Activated CD8-positive, alpha-beta memory T cell treated with anti-CD3 and anti-CD28 coated beads, Interleukin-2, amount 10 ng/mL, durations not matched to agents 7 days and 5 days (primary cell): ENCODE measurements around the gene STK11IP. TPM values are rescaled to one million over a fixed set of nuclear protein-coding genes. Genes with fewer than 3 reads are reported as not detected.
"Not testable (repeated sequence)": the region's sequence is repeated elsewhere in the genome, so short reads cannot be mapped to it uniquely, and the experiment has no call there.

ENCODE experiments used
- ATAC-seq: fragments of 150-1000 bp; cut with Tn5 transposase; one replicate; pipeline ENCODE4 v1.10.0; 2021; ENCODE audit warnings: moderate library complexity
- CTCF ChIA-PET: fragments of 350-600 bp; sonication (Branson Sonifier 250); formaldehyde crosslinking; loops from one replicate; lab custom pipeline; 2021; ENCODE audit warnings: antibody characterized with exemption; lab: Charles Lee
- DNase-seq: peaks from one replicate; pipeline ENCODE4 v3.0.0-alpha.2; 2020
- H3K27ac Mint-ChIP-seq: one replicate; pipeline ENCODE4 v1.8.0; 2021; ENCODE audit warnings: mild to moderate bottlenecking, mixed read lengths
- H3K27me3 Mint-ChIP-seq: one replicate; pipeline ENCODE4 v1.8.0; 2021; ENCODE audit warnings: mixed read lengths
- H3K36me3 Mint-ChIP-seq: one replicate; pipeline ENCODE4 v1.8.0; 2021; ENCODE audit warnings: mild to moderate bottlenecking, mixed read lengths
- H3K4me1 Mint-ChIP-seq: one replicate; pipeline ENCODE4 v1.8.0; 2021; ENCODE audit warnings: mixed read lengths
- H3K4me3 Mint-ChIP-seq: one replicate; pipeline ENCODE4 v1.8.0; 2021; ENCODE audit warnings: mild to moderate bottlenecking, moderate library complexity, mixed read lengths
- H3K9me3 Mint-ChIP-seq: one replicate; pipeline ENCODE4 v1.8.0; 2022; ENCODE audit warnings: low read depth, mixed read lengths
- total RNA-seq, 2 experiments: library from RNA; stranded (reverse); gene quantifications; one replicate each; pipeline ENCODE4 v1.2.3, GENCODE V29; 2021

Gene STK11IP
- total RNA-seq, 2 experiments from 2014 or later = 27.7 to 30.8 TPM

DNA sequence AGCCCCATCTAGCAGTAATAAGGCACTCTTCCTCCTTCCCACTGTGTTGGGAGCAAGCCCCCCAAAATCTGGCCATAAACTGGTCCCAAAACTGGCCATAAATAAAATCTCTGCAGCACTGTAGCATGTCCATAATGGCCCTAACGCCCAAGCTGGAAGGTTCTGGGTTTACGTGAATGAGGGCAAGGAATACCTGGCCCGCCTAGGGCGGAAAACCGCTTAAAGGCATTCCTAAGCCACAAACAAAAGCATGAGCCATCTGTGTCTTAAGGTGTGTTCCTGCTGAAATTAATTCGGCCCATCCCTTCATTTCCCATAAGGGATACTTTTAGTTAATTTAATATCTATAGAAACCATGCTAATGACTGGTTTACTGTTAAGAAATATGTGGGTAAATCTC is 54.0 kb downstream of the STK11IP start:
- CTCF ChIA-PET = interaction anchor here (1.0 to 1.2 kb wide), 3 partner anchors 9 to 110 kb away, joined by 3 to 4 read pairs (median 3); no protein-coding TSS in a partner anchor
- not testable (repeated sequence) for H3K9me3 Mint-ChIP-seq, ATAC-seq, DNase-seq, H3K36me3 Mint-ChIP-seq, H3K27ac Mint-ChIP-seq, H3K4me3 Mint-ChIP-seq, H3K4me1 Mint-ChIP-seq
- peaks cover 43% of the 10 kb centered on the region for H3K27me3 Mint-ChIP-seq

DNA sequence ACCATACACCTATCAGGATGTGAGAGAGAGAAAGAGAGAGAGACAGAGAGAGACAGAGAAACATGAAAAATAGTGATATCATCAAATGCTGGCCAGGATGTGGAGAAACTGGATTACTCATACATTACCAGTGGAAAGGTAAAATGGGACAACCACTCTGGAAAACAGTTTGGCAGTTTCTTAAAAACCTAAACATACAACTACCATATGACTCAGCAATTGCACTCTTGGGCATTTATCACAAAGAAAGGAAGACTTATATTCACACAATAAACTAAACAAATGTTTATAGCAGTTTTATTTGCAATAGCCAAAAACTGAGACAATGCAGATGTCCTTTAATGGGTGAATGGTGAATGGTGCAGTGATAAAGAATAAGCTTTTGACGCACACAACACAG is 58.9 kb downstream of the STK11IP start:
- Mint-ChIP-seq H3K9me3 (no peaks in the 10 kb centered on the region), H3K4me3 (no peak overlapping the region), H3K4me1 (no peaks in the 10 kb centered on the region), H3K27me3 (peaks cover 47% of the 10 kb centered on the region), H3K36me3 (no peaks in the 10 kb centered on the region), H3K27ac (no peak overlapping the region)
- CTCF ChIA-PET = no interaction called here
- no peak for DNase-seq
- ATAC-seq = no peak

DNA sequence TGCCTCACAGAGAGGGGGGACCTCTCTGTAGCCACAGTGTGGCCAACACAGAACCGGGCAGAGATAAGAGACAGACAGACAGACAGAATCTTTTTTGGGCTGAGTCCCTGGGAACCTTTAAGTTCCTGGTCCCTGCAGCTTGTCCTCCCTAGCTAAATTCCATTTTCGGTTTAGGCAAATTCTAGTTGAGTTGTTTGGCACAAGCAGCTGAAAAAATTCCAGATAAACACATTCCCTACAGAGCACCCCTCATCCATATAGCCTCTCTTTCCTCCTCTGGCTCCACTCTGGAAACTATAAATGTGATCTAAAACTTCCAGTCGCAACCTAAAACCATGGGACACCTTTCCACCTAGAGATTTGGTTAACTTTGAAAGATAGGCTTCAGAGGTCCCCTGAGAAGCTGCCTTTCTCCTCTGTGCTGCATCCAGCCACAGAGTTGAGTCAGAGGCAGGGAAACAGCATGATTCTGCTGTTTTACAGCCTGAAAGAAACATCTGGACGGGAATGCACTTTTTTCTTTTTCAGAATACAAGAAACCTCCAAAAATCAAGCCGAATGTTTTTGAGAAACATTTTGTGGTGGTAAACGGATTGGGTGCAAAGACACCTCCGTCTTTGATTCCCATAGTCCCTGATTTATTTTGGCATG is 60.7 kb downstream of the STK11IP start:
- Mint-ChIP-seq H3K27ac (no peak overlapping the region), H3K4me3 (no peak overlapping the region), H3K27me3 (peaks cover 36% of the 10 kb centered on the region), H3K4me1 (no peaks in the 10 kb centered on the region), H3K9me3 (no peaks in the 10 kb centered on the region), H3K36me3 (no peaks in the 10 kb centered on the region)
- ATAC-seq (no peak), DNase-seq (no peak)
- CTCF ChIA-PET = interaction anchor here (1.0 kb wide), 2 partner anchors 13 to 30 kb away, joined by 3 read pairs; no protein-coding TSS in a partner anchor

DNA sequence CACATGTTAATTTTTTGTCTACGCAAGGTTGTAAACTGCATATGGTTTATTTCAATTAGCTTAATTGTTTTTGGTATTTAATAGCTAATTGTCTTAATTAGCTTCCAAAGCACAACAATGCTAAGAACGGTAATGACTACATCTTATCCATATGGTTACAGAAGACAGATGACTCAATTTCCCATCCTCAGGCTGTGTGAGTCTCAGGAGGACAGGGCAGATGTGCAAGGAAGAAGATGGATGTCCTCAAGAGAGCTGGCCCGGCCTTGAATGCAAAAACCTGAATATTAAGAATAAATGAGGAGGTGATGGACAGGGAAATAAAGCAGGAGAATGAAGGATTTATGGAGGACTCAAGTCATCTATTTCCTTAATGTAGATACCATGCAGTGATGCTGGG is 61.2 kb downstream of the STK11IP start:
- peaks cover 36% of the 10 kb centered on the region for H3K27me3 Mint-ChIP-seq
- no peak overlapping the region for H3K4me3 Mint-ChIP-seq
- DNase-seq (no peak), ATAC-seq (no peak)
- CTCF ChIA-PET = interaction anchor here (1.0 kb wide), 1 partner anchor 30 kb away, joined by 3 read pairs; no protein-coding TSS in a partner anchor
- no peak overlapping the region for H3K27ac Mint-ChIP-seq
- H3K36me3 Mint-ChIP-seq = no peaks in the 10 kb centered on the region
- no peaks in the 10 kb centered on the region for H3K9me3 Mint-ChIP-seq
- H3K4me1 Mint-ChIP-seq = no peaks in the 10 kb centered on the region

DNA sequence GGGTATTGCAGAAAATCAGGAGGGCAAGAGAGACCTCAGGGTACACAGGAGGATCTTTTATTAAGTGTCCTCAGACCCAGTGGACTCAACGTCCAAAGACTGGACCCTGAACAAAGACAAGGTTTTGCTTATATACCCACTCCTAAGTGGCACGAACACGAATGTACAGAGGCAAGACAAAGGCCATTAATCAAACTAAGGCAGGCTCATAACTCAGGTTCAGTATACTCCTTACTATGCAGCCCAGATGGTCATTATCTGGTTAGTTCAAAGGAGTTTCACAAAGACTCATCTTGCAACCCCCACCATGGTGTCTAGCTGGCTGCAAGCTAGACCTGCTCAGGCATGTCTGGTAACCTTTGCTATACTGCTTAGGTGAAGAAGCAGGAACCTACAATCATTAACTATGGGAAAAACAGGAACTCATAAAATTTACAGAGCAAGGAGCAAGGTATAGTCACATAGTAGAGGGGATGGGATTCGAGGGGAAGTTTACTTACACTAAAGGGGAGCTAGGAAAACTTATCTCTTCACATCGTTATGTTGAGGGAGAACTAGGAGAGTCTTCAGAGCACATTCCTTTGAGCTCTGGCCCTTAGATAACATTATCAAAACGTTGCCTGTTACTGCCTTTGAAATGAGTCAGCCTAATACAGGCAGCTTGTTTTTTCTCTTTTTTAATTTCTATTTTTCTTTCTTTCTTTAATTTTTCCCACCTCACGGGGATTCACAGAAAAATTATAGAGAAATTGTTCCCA is 63.7 kb downstream of the STK11IP start:
- H3K27me3 Mint-ChIP-seq = peaks cover 34% of the 10 kb centered on the region
- no peaks in the 10 kb centered on the region for H3K36me3 Mint-ChIP-seq
- no peak overlapping the region for H3K27ac Mint-ChIP-seq
- ATAC-seq = no peak
- H3K9me3 Mint-ChIP-seq = no peaks in the 10 kb centered on the region
- no peak for DNase-seq
- H3K4me1 Mint-ChIP-seq = no peaks in the 10 kb centered on the region
- H3K4me3 Mint-ChIP-seq = no peak overlapping the region
- CTCF ChIA-PET = interaction anchor here (1.1 kb wide), 1 partner anchor 10 kb away, joined by 3 read pairs; no protein-coding TSS in a partner anchor

DNA sequence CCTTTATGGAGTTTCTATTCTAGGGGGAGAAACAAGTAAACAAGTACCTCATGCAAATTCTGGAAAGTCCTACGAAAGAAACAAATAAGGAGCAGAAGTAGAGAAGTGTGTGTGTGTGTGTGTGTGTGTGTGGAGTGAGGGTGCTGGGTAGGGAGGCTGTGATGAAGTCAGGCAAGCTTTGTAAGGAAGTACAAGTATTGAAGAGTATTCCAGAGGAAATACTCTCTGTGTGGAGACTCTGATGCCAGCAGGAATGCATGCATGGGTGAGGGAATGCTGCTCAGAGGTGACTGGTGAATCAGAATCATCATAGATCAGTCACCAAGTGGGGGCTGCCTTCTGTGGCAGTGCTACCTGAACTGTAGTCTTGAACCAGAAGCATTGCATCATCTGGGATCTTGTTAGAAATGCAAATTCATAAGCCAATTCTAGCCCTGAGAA is 64.3 kb downstream of the STK11IP start:
- H3K27ac Mint-ChIP-seq = no peak overlapping the region
- peaks cover 29% of the 10 kb centered on the region for H3K27me3 Mint-ChIP-seq
- no peak for ATAC-seq
- no peaks in the 10 kb centered on the region for H3K36me3 Mint-ChIP-seq
- H3K4me1 Mint-ChIP-seq = no peaks in the 10 kb centered on the region
- DNase-seq = no peak
- CTCF ChIA-PET = no interaction called here
- no peaks in the 10 kb centered on the region for H3K9me3 Mint-ChIP-seq
- no peak overlapping the region for H3K4me3 Mint-ChIP-seq

DNA sequence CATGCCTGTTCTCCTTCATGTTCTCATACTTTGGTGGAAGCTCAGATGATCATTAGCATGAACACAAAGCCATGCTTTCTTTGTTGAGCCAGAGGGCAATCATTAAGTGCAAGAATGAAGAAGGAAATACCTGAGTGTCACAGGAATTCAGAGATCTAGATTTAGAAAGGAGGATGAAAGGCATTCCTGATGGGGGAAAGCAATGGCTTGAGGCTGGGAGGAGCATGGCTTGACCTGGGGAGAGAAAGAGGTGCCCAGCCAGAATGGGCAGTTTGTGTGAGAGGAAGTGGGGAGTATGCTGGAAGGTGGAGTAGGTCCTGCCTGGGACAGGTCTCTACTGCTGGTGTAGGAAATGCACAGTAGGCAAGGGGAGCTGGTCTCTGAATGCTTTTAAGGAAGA is 64.9 kb downstream of the STK11IP start:
- H3K4me3 Mint-ChIP-seq = no peak overlapping the region
- no peak overlapping the region for H3K27ac Mint-ChIP-seq
- H3K4me1 Mint-ChIP-seq = no peaks in the 10 kb centered on the region
- CTCF ChIA-PET = no interaction called here
- DNase-seq (no peak), ATAC-seq (no peak)
- no peaks in the 10 kb centered on the region for H3K36me3 Mint-ChIP-seq
- H3K27me3 Mint-ChIP-seq = peaks cover 25% of the 10 kb centered on the region
- no peaks in the 10 kb centered on the region for H3K9me3 Mint-ChIP-seq

DNA sequence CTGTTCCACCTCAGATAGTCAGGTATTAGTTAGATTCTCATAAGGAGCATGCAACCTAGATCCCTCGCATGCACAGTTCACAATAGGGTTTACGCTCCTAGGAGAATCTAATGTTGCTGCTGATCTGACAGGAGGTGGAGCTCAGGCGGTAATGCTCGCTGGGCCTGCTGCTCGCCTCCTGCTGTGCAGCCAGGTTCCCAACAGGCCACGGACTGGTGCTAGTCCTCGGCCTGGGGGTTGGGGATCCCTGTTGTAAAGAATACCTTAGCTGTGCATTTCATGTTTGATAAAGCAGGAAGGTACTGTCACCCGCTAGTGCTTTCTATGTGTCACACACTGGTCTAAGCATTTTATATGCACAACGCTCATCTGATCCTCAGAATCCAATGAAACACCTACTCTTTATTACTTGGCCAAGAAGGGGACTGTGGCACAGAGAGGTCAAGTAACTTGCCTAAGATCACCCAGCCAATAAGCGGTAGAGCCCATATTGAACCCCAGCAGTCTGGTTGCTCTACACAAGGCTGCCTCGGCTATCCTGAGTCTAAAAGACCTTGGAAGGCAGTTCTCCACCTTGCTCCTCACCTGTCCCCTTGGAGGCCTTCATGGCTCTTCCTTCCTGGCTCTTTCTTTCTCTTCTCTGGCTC is 65.6 kb downstream of the STK11IP start:
- CTCF ChIA-PET = no interaction called here
- no peak for DNase-seq
- Mint-ChIP-seq H3K27me3 (peaks cover 18% of the 10 kb centered on the region), H3K27ac (no peak overlapping the region), H3K4me1 (no peaks in the 10 kb centered on the region), H3K4me3 (no peak overlapping the region), H3K36me3 (no peaks in the 10 kb centered on the region), H3K9me3 (no peaks in the 10 kb centered on the region)
- no peak for ATAC-seq

DNA sequence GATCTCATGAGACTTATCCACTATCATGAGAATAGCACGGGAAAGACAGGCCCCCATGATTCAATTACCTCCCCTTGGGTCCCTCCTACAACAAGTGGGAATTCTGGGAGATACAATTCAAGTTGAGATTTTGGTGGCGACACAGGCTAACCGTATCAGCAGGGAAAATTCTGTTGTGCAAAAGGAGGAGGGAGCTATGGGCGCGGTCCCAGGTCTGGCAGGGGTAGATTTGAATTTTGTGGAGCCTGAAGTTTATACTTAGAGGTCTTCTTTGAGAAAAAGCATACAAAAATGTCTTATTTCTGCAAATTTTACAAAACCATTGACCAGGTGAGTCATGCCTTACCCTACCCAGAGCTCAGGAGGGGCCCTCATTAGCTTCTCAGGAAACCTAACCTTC is 66.4 kb downstream of the STK11IP start:
- Mint-ChIP-seq H3K27ac (no peak overlapping the region), H3K9me3 (no peaks in the 10 kb centered on the region), H3K4me3 (no peak overlapping the region), H3K36me3 (no peaks in the 10 kb centered on the region), H3K27me3 (peaks cover 13% of the 10 kb centered on the region), H3K4me1 (no peaks in the 10 kb centered on the region)
- ATAC-seq (no peak), DNase-seq (no peak)
- CTCF ChIA-PET = interaction anchor here (0.6 kb wide), 1 partner anchor 263 kb away, joined by 3 read pairs; no protein-coding TSS in a partner anchor

DNA sequence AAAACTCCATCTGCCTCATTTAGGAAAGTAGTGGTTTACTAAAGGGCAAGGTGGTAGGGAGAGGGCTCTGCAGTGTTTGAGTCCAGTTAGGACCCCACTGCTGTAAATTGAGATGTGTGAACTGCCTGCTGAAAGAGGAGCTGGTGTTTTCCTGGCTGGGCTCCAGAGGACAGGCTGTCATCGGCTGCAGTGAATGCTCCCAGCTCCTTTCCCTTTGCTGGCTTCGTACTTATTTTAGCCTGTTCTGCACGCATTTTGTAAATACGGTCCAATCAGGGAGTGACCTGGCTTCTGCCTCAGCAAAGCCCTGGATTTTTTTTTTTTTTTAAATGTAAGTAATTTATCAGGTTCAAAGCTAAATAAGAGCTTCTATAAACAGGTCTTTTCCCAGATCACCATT is 67.3 kb downstream of the STK11IP start:
- H3K4me1 Mint-ChIP-seq = no peaks in the 10 kb centered on the region
- H3K27ac Mint-ChIP-seq = no peak overlapping the region
- H3K4me3 Mint-ChIP-seq = no peak overlapping the region
- H3K27me3 Mint-ChIP-seq = peaks cover 13% of the 10 kb centered on the region
- DNase-seq = no peak
- CTCF ChIA-PET = interaction anchor here (0.6 kb wide), 1 partner anchor 264 kb away, joined by 3 read pairs; no protein-coding TSS in a partner anchor
- H3K36me3 Mint-ChIP-seq = no peaks in the 10 kb centered on the region
- no peaks in the 10 kb centered on the region for H3K9me3 Mint-ChIP-seq
- ATAC-seq = no peak

DNA sequence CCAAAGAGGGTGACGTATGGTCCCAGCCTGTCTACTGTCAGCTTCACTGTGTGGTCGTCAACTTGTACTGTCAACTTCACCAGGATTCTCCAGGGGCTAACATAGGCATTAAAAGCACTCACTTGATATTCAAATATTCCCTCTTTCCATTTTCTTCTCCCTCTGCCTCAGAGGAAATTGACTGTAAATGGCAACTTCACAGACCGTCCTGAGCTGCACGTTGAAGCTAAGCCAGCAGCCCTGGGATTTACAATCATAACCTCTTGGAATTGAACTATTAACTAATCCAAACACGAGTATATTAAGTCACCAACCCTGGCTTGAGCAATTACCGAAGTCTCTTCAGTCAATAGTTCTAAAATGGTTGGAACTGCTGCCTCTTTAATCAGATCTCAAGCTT is 68.3 kb downstream of the STK11IP start:
- H3K27ac Mint-ChIP-seq = no peak overlapping the region
- ATAC-seq (no peak), DNase-seq (no peak)
- no peak overlapping the region for H3K4me3 Mint-ChIP-seq
- CTCF ChIA-PET = no interaction called here
- H3K9me3 Mint-ChIP-seq = no peaks in the 10 kb centered on the region
- H3K27me3 Mint-ChIP-seq = peaks cover 20% of the 10 kb centered on the region
- no peaks in the 10 kb centered on the region for H3K36me3 Mint-ChIP-seq
- no peaks in the 10 kb centered on the region for H3K4me1 Mint-ChIP-seq
